ENCODE measurements around the gene SLC6A18.

The SLC6A18 gene

GRCh38 chr5:1222621-1223277, 2.4 kb upstream of the SLC6A18 start:
- H3K27me3 ChIP-seq (ENCODE audit: low read length): no peaks in the 10 kb centered on the region
- no peaks in the 10 kb centered on the region for H3K36me3 ChIP-seq (ENCODE audit: low read length)
- no peak for TF ChIP-seq EZH2phosphoT487 (conservative IDR thresholded peaks at IDR 0.05; ENCODE audit: low read length)
- no peak for TF ChIP-seq CTCF (IDR thresholded peaks at IDR 0.05; ENCODE audit: insufficient read depth, low read length, poor library complexity, severe bottlenecking)
- H3K4me3 ChIP-seq (ENCODE audit: insufficient read depth, low read length, poor library complexity, severe bottlenecking): no peak overlapping the region
- no peak overlapping the region for H2AFZ ChIP-seq (ENCODE audit: low read depth, low read length, severe bottlenecking)
- no peak overlapping the region for H3K4me2 ChIP-seq (ENCODE audit: low read depth, low read length, poor library complexity, severe bottlenecking)
- H3K27ac ChIP-seq (ENCODE audit: low read depth, low read length): no peak overlapping the region
- no peaks in the 10 kb centered on the region for H3K9me2 ChIP-seq (replicated peaks; ENCODE audit: insufficient read depth, low read length)
- no peaks in the 10 kb centered on the region for H4K20me1 ChIP-seq (ENCODE audit: low read depth, low read length)
- H3K9ac ChIP-seq (ENCODE audit: low read length): no peak overlapping the region
- no peaks in the 10 kb centered on the region for H3K9me3 ChIP-seq (ENCODE audit: insufficient read depth, low read length)
- H3F3A ChIP-seq (ENCODE audit: insufficient read depth): no peaks in the 10 kb centered on the region
- H3K79me2 ChIP-seq (ENCODE audit: insufficient read depth, low read length): no peaks in the 10 kb centered on the region

- Histone ChIP-seq H3K4me3 (ENCODE audit: insufficient read depth, low read length, poor library complexity, severe bottlenecking) (no peak overlapping the region), H3K9me3 (ENCODE audit: insufficient read depth, low read length) (no peaks in the 10 kb centered on the region), H3K9ac (ENCODE audit: low read length) (no peak overlapping the region), H3F3A (ENCODE audit: insufficient read depth) (no peaks in the 10 kb centered on the region), H4K20me1 (ENCODE audit: low read depth, low read length) (no peaks in the 10 kb centered on the region), H3K36me3 (ENCODE audit: low read length) (no peaks in the 10 kb centered on the region), H3K27ac (ENCODE audit: low read depth, low read length) (no peak overlapping the region), H3K9me2 (replicated peaks; ENCODE audit: insufficient read depth, low read length) (no peaks in the 10 kb centered on the region), H3K79me2 (ENCODE audit: insufficient read depth, low read length) (no peaks in the 10 kb centered on the region), H3K27me3 (ENCODE audit: low read length) (no peaks in the 10 kb centered on the region), H3K4me2 (ENCODE audit: low read depth, low read length, poor library complexity, severe bottlenecking) (no peak overlapping the region), H2AFZ (ENCODE audit: low read depth, low read length, severe bottlenecking) (no peak overlapping the region)
- TF ChIP-seq EZH2phosphoT487 (conservative IDR thresholded peaks at IDR 0.05; ENCODE audit: low read length) (no peak), CTCF (IDR thresholded peaks at IDR 0.05; ENCODE audit: insufficient read depth, low read length, poor library complexity, severe bottlenecking) (no peak)
Observed at GRCh38 chr5:1223278-1223670, 1.9 kb upstream of the SLC6A18 start.

- Histone ChIP-seq H3K27me3 (ENCODE audit: low read length) (no peaks in the 10 kb centered on the region), H3K4me2 (ENCODE audit: low read depth, low read length, poor library complexity, severe bottlenecking) (no peak overlapping the region), H3K4me3 (ENCODE audit: insufficient read depth, low read length, poor library complexity, severe bottlenecking) (no peak overlapping the region), H3F3A (ENCODE audit: insufficient read depth) (no peaks in the 10 kb centered on the region), H3K9me3 (ENCODE audit: insufficient read depth, low read length) (no peaks in the 10 kb centered on the region), H3K36me3 (ENCODE audit: low read length) (no peaks in the 10 kb centered on the region), H2AFZ (ENCODE audit: low read depth, low read length, severe bottlenecking) (no peak overlapping the region), H3K79me2 (ENCODE audit: insufficient read depth, low read length) (no peaks in the 10 kb centered on the region), H4K20me1 (ENCODE audit: low read depth, low read length) (no peaks in the 10 kb centered on the region), H3K9ac (ENCODE audit: low read length) (no peak overlapping the region), H3K27ac (ENCODE audit: low read depth, low read length) (no peak overlapping the region), H3K9me2 (replicated peaks; ENCODE audit: insufficient read depth, low read length) (no peaks in the 10 kb centered on the region)
- no peak for TF ChIP-seq CTCF (IDR thresholded peaks at IDR 0.05; ENCODE audit: insufficient read depth, low read length, poor library complexity, severe bottlenecking)
Observed at GRCh38 chr5:1224631-1225030, 550 bp upstream of the SLC6A18 start.

All from SU-DHL-6 (cell line).